H1 (cell line): ENCODE measurements around the gene GUCY2C. TPM values are rescaled to one million over a fixed set of nuclear protein-coding genes. Genes with fewer than 3 reads are reported as not detected.

Experiments used
- CTCF ChIA-PET: fragments of 300-600 bp; sonication (Branson Sonifier 250); formaldehyde crosslinking; loops from one replicate; lab custom pipeline; 2021; ENCODE audit not compliant: partially characterized antibody; lab: Charles Lee
- POLR2A ChIA-PET: fragments of 300-600 bp; sonication (Branson Sonifier 250); formaldehyde crosslinking; loops from one replicate; lab custom pipeline; 2021; ENCODE audit warnings: inconsistent platforms; ENCODE audit not compliant: partially characterized antibody; lab: Charles Lee
- DNase-seq, 2 experiments: peaks; one replicate each; pipeline versions ENCODE4 v3.0.0 to v3.0.0-alpha.2; 2010 to 2022; ENCODE audit warnings: low spot score in 2 of 2, low read depth in 1 of 2, mixed read lengths in 1 of 2
- FAIRE-seq: peaks from 2 replicates; lab custom pipeline; 2011; peaks lifted over from hg19 to GRCh38; lab: Jason Lieb, UNC
- H2AFZ ChIP-seq: 2 replicates; pipeline ENCODE4 v1.8.1; 2012; ENCODE audit warnings: low read length, inconsistent platforms
- H2AK5ac ChIP-seq: 2 replicates; pipeline ENCODE4 v1.6.1; 2013; ENCODE audit warnings: low read depth, low read length
- H2BK120ac ChIP-seq: replicated peaks from 2 replicates; pipeline ENCODE3; 2013; ENCODE audit warnings: low read depth, low read length, inconsistent platforms
- H2BK12ac ChIP-seq: 2 replicates; pipeline ENCODE4 v1.6.1; 2013; ENCODE audit warnings: low read depth, low read length
- H2BK15ac ChIP-seq: 2 replicates; pipeline ENCODE4 v1.6.1; 2013; ENCODE audit warnings: low read length
- H2BK20ac ChIP-seq: 2 replicates; pipeline ENCODE4 v1.6.1; 2013; ENCODE audit warnings: low read length
- H2BK5ac ChIP-seq: 2 replicates; pipeline ENCODE4 v1.6.1; 2013; ENCODE audit warnings: low read depth, low read length
- H3K14ac ChIP-seq: 2 replicates; pipeline ENCODE4 v1.6.1; 2013; ENCODE audit warnings: inconsistent platforms; ENCODE audit not compliant: insufficient read length
- H3K18ac ChIP-seq: 2 replicates; pipeline ENCODE4 v1.6.1; 2013; ENCODE audit warnings: low read length; ENCODE audit errors: extremely low read depth
- H3K23ac ChIP-seq: 2 replicates; pipeline ENCODE4 v1.6.1; 2013; ENCODE audit warnings: inconsistent platforms; ENCODE audit not compliant: insufficient read length
- H3K23me2 ChIP-seq: 2 replicates; pipeline ENCODE4 v1.6.1; 2013; ENCODE audit warnings: low read depth, low read length
- H3K27ac ChIP-seq: 2 replicates; pipeline ENCODE4 v1.6.1; 2011; ENCODE audit warnings: low read depth, low read length, inconsistent platforms
- H3K27me3 ChIP-seq, 4 experiments: replicated peaks in 1 of 4; 1 replicate in 1 of 4; 2 replicates in 3 of 4; pipeline versions ENCODE4 v1.6.1 to v1.8.1; 2011 to 2013; ENCODE audit warnings: low read length in 3 of 4, mild to moderate bottlenecking in 3 of 4, inconsistent platforms in 2 of 4, mixed read lengths in 2 of 4, moderate library complexity in 1 of 4; ENCODE audit not compliant: control insufficient read depth in 3 of 4, insufficient read depth in 3 of 4; ENCODE audit errors: extremely low read depth in 1 of 4
- H3K36me3 ChIP-seq, 4 experiments: 2 replicates each; pipeline versions ENCODE4 v1.6.1 to v1.8.1; 2011 to 2013; ENCODE audit warnings: mild to moderate bottlenecking in 4 of 4, low read length in 3 of 4, moderate library complexity in 2 of 4, control low read depth in 1 of 4, inconsistent platforms in 1 of 4; ENCODE audit not compliant: insufficient read depth in 4 of 4, control insufficient read depth in 2 of 4
- H3K4ac ChIP-seq: replicated peaks from 2 replicates; pipeline ENCODE3; 2013; ENCODE audit warnings: low read length, low read depth, mixed read lengths, inconsistent platforms; ENCODE audit not compliant: insufficient read length
- H3K4me1 ChIP-seq, 4 experiments: replicated peaks in 1 of 4; 1 replicate in 1 of 4; 2 replicates in 3 of 4; pipeline versions ENCODE4 v1.6.1 to v1.8.1; 2011 to 2013; ENCODE audit warnings: low read length in 3 of 4, inconsistent platforms in 2 of 4, mixed read lengths in 1 of 4; ENCODE audit not compliant: insufficient read depth in 4 of 4, control insufficient read depth in 3 of 4
- H3K4me2 ChIP-seq, 2 experiments: 2 replicates each; pipeline versions ENCODE4 v1.6.1 to v1.8.1; 2011 to 2013; ENCODE audit warnings: low read depth in 2 of 2, low read length in 2 of 2, control low read depth in 1 of 2, inconsistent platforms in 1 of 2, mild to moderate bottlenecking in 1 of 2; ENCODE audit not compliant: insufficient read depth in 1 of 2
- H3K4me3 ChIP-seq, 4 experiments: fragments of 200-600, 300-600 bp in 1 of 4; sonication (generic), shearing (Covaris generic), sonication (Bioruptor Twin) in 1 of 4; 2 replicates each; pipeline versions ENCODE4 v1.5.1 to v1.8.1; 2011 to 2016; ENCODE audit warnings: low read length in 4 of 4, low read depth in 3 of 4, control low read depth in 2 of 4, inconsistent platforms in 2 of 4, mild to moderate bottlenecking in 2 of 4, mixed read lengths in 1 of 4, moderate library complexity in 1 of 4; ENCODE audit not compliant: insufficient read depth in 2 of 4; ENCODE audit errors: extremely low read depth in 1 of 4
- H3K56ac ChIP-seq: replicated peaks from 2 replicates; pipeline ENCODE3; 2013; ENCODE audit warnings: low read depth, mild to moderate bottlenecking, mixed read lengths, low read length, inconsistent platforms; ENCODE audit not compliant: insufficient read length
- H3K79me1 ChIP-seq: 2 replicates; pipeline ENCODE4 v1.6.1; 2013; ENCODE audit warnings: low read depth, low read length, control low read depth
- H3K79me2 ChIP-seq, 2 experiments: 2 replicates each; pipeline versions ENCODE4 v1.6.1 to v1.8.1; 2012 to 2013; ENCODE audit warnings: low read length in 2 of 2, mild to moderate bottlenecking in 2 of 2, inconsistent platforms in 1 of 2; ENCODE audit not compliant: insufficient read depth in 2 of 2, control insufficient read depth in 1 of 2
- H3K9ac ChIP-seq, 4 experiments: replicated peaks in 1 of 4; 1 replicate in 1 of 4; 2 replicates in 3 of 4; pipeline versions ENCODE4 v1.6.1 to v1.8.1; 2011 to 2013; ENCODE audit warnings: low read depth in 3 of 4, low read length in 3 of 4, control low read depth in 2 of 4, mild to moderate bottlenecking in 2 of 4, moderate library complexity in 2 of 4, inconsistent platforms in 1 of 4; ENCODE audit errors: extremely low read depth in 1 of 4
- H3K9me3 ChIP-seq, 2 experiments: 2 replicates each; pipeline versions ENCODE4 v1.6.1 to v1.8.1; 2012 to 2013; ENCODE audit warnings: mild to moderate bottlenecking in 2 of 2, moderate library complexity in 2 of 2, control low read depth in 1 of 2, inconsistent platforms in 1 of 2, low read depth in 1 of 2, low read length in 1 of 2, mixed read lengths in 1 of 2; ENCODE audit not compliant: insufficient read depth in 2 of 2
- H4K20me1 ChIP-seq, 2 experiments: replicated peaks in 1 of 2; 2 replicates each; pipeline versions ENCODE3 to v1.8.1; 2011 to 2013; ENCODE audit warnings: inconsistent platforms in 2 of 2, low read length in 2 of 2, mild to moderate bottlenecking in 1 of 2; ENCODE audit not compliant: insufficient read depth in 2 of 2, control insufficient read depth in 1 of 2
- H4K5ac ChIP-seq: 2 replicates; pipeline ENCODE4 v1.6.1; 2013; ENCODE audit warnings: low read length, low read depth, mixed read lengths, inconsistent platforms; ENCODE audit not compliant: insufficient read length
- H4K8ac ChIP-seq: 2 replicates; pipeline ENCODE4 v1.8.0; 2013; ENCODE audit warnings: mild to moderate bottlenecking, moderate library complexity, low read length, inconsistent platforms; ENCODE audit not compliant: insufficient read depth; ENCODE audit errors: extremely low read depth
- H4K91ac ChIP-seq: replicated peaks from 2 replicates; pipeline ENCODE3; 2013; ENCODE audit warnings: low read length, mixed read lengths, inconsistent platforms; ENCODE audit not compliant: insufficient read length
- CBX5 ChIP-seq: fragments of 300-800, 300-1000 bp; sonication (generic); IDR thresholded peaks from 2 replicates; pipeline ENCODE4 v1.7.1; 2016; ENCODE audit warnings: antibody characterized with exemption, low read length, low read depth
- CEBPB ChIP-seq: IDR thresholded peaks from 2 replicates; pipeline ENCODE4 v1.6.1; 2012; ENCODE audit warnings: low read depth, low read length
- EP300 ChIP-seq, 2 experiments: IDR thresholded peaks; 1 replicate in 1 of 2; 2 replicates in 1 of 2; pipeline ENCODE4 v1.6.1; 2011 to 2012; ENCODE audit warnings: low read depth in 2 of 2, low read length in 2 of 2, mild to moderate bottlenecking in 2 of 2, borderline replicate concordance in 1 of 2, inconsistent platforms in 1 of 2, moderate library complexity in 1 of 2
- FOSL1 ChIP-seq: IDR thresholded peaks from 2 replicates; pipeline ENCODE4 v1.6.1; 2011; ENCODE audit warnings: mild to moderate bottlenecking, low read depth, low read length, moderate library complexity; ENCODE audit not compliant: insufficient read depth
- JUND ChIP-seq: IDR thresholded peaks from 2 replicates; pipeline ENCODE4 v1.6.1; 2011; ENCODE audit warnings: mild to moderate bottlenecking, improper control_type of control experiment, low read length
- SP2 ChIP-seq: IDR thresholded peaks from 2 replicates; pipeline ENCODE4 v1.6.1; 2012; ENCODE audit warnings: mild to moderate bottlenecking, low read length, inconsistent platforms
- SUZ12 ChIP-seq: fragments of 200-600 bp; sonication (generic); IDR thresholded peaks from 2 replicates; pipeline ENCODE4 v1.6.1; 2012; ENCODE audit warnings: mild to moderate bottlenecking, inconsistent platforms, low read length, moderate library complexity, mixed read lengths
- TCF12 ChIP-seq: IDR thresholded peaks from 2 replicates; pipeline ENCODE4 v1.6.1; 2011; ENCODE audit warnings: low read depth, mild to moderate bottlenecking, low read length
- WGBS, 2 experiments: shearing (Covaris generic) in 1 of 2; methylation state at CpG; one replicate each; pipeline versions ENCODE4 v1.1.6 to v1.1.7; 2013 to 2015; ENCODE audit warnings: low lambda C conversion rate in 2 of 2, mixed read lengths in 2 of 2, inconsistent platforms in 1 of 2, low coverage in 1 of 2, missing lambda C conversion rate in 1 of 2; ENCODE audit not compliant: insufficient replicate concordance in 2 of 2, insufficient coverage in 1 of 2, insufficient read length in 1 of 2; ENCODE audit errors: extremely low coverage in 1 of 2, missing lambda C conversion rate in 1 of 2; 5-methylcytosine and 5-hydroxymethylcytosine counted together
- polyA plus RNA-seq, 7 experiments: library from polyadenylated mRNA; depleted of rRNA in 3 of 7; stranded (reverse) in 5 of 7; unstranded in 2 of 7; fragments of >200 nt in 5 of 7; fragments of 200-250 nt in 2 of 7; gene quantifications; 1 replicate in 5 of 7; 2 replicates in 1 of 7; 4 replicates in 1 of 7; pipeline versions ENCODE4 v1.2.1 to v1.2.3, GENCODE V29; 2011 to 2013; ENCODE audit warnings: missing spikeins in 2 of 7, mixed read lengths in 2 of 7
- total RNA-seq: library from RNA; stranded (reverse); fragmentation: NEBNext Ultra II Directional; extraction: Animal tissue kit (Norgen Biotek cat#: 25700); gene quantifications from 2 replicates; pipeline ENCODE4 v1.2.1, GENCODE V29; 2021

The GUCY2C gene
- total and polyA plus RNA-seq, 2 of the 8 experiments (the other 6 are each of a cell fraction or from before 2014, with no cell fraction given): 1.9 to 3.2 TPM

- no peaks in the 10 kb centered on the region for H4K20me1 ChIP-seq
- no peaks in the 10 kb centered on the region for H3K79me2 ChIP-seq
- H3K4ac ChIP-seq: no peak overlapping the region
- H2BK120ac ChIP-seq: no peak overlapping the region
- no peaks in the 10 kb centered on the region for H3K79me1 ChIP-seq
- no peak overlapping the region for H2BK5ac ChIP-seq
- no peak overlapping the region for H2BK20ac ChIP-seq
- H3K4me2 ChIP-seq: no peak overlapping the region
- H4K91ac ChIP-seq: no peak overlapping the region
- 98% methylated on average over 3 of the region's 3 CpGs; no CpG with 5 or more reads in 1 of the 2 experiments for WGBS, 2 experiments
- H3K18ac ChIP-seq: no peak overlapping the region
- no peak overlapping the region for H2AK5ac ChIP-seq
- H2AFZ ChIP-seq: no peak overlapping the region
- FAIRE-seq (no peak), DNase-seq (no peak)
- H3K27me3 ChIP-seq: no peaks in the 10 kb centered on the region
- no peak overlapping the region for H3K4me3 ChIP-seq
- H3K14ac ChIP-seq: no peak overlapping the region
- POLR2A ChIA-PET: interaction anchor here (0.7 kb wide), 1 partner anchor 24 kb away, joined by 5 read pairs; no protein-coding TSS in a partner anchor
- H3K23ac ChIP-seq: no peak overlapping the region
- H4K5ac ChIP-seq: no peak overlapping the region
- H3K4me1 ChIP-seq: peaks cover 0 to 3% (median 1%) of the 10 kb centered on the region in 4 experiments; a peak in 3 of 7 replicates
- H3K9ac ChIP-seq: no peak overlapping the region
- no peaks in the 10 kb centered on the region for H3K23me2 ChIP-seq
- no peak overlapping the region for H2BK15ac ChIP-seq
- H4K8ac ChIP-seq: no peak overlapping the region
- TF ChIP-seq SUZ12: no peak
- TF ChIP-seq CBX5: no peak
- no peak for TF ChIP-seq CEBPB
- no peak for TF ChIP-seq EP300 (IDR thresholded peaks at IDR 0.05; ENCODE audit: borderline replicate concordance in 1 of 2, low read depth in 2 of 2, low read length in 2 of 2)
- TF ChIP-seq FOSL1: no peak
- no peak for TF ChIP-seq TCF12
- no peak for TF ChIP-seq SP2
- TF ChIP-seq JUND: no peak
- TF ChIP-seq, all 59 proteins: peak for 0
- no peaks in the 10 kb centered on the region for H3K9me3 ChIP-seq
- CTCF ChIA-PET: interaction anchor here (0.6 to 2.1 kb wide), 8 partner anchors 10 to 1683 kb away, joined by 3 to 6 read pairs (median 4); no protein-coding TSS in a partner anchor
- no peak overlapping the region for H2BK12ac ChIP-seq
- H3K36me3 ChIP-seq: no peaks in the 10 kb centered on the region
- no peak overlapping the region for H3K27ac ChIP-seq
- H3K56ac ChIP-seq: no peak overlapping the region
Measured at GRCh38 chr12:14668591-14668990, 27.8 kb downstream of the GUCY2C start.
